GM12891 (cell line): ENCODE data around the gene STEAP3. TPM values are rescaled to one million over a fixed set of nuclear protein-coding genes. Genes with fewer than 3 reads are reported as not detected.

ENCODE experiments used
- DNase-seq: peaks from one replicate; pipeline ENCODE4 v3.0.0; 2011; ENCODE audit warnings: low spot score; ENCODE audit not compliant: insufficient read length
- FAIRE-seq: peaks from 2 replicates; lab custom pipeline; 2011; peaks lifted over from hg19 to GRCh38; lab: Jason Lieb, UNC
- PAX5 ChIP-seq: IDR thresholded peaks from 2 replicates; pipeline ENCODE4 v1.6.1; 2011; ENCODE audit warnings: low read length, moderate library complexity, mild to moderate bottlenecking; ENCODE audit not compliant: insufficient read depth, severe bottlenecking
- POLR2A ChIP-seq: IDR thresholded peaks from 2 replicates; pipeline ENCODE4 v1.6.1; 2011; ENCODE audit warnings: low read depth, low read length, control low read depth
- POLR2AphosphoS5 ChIP-seq: IDR thresholded peaks from 2 replicates; pipeline ENCODE4 v1.6.1; 2011; ENCODE audit warnings: low read depth, low read length, control low read depth
- POU2F2 ChIP-seq: IDR thresholded peaks from 2 replicates; pipeline ENCODE4 v1.6.1; 2011; ENCODE audit warnings: low read depth, mild to moderate bottlenecking, control low read depth, low read length, moderate library complexity
- SPI1 ChIP-seq: IDR thresholded peaks from 2 replicates; pipeline ENCODE4 v1.6.1; 2011; ENCODE audit warnings: low read depth, low read length, control low read depth
- TAF1 ChIP-seq: IDR thresholded peaks from 2 replicates; pipeline ENCODE4 v1.6.1; 2011; ENCODE audit warnings: low read depth, low read length, control low read depth
- polyA plus RNA-seq: library from polyadenylated mRNA; unstranded; fragments of >200 nt; gene quantifications from one replicate; pipeline ENCODE4 v1.2.1, GENCODE V29; 2012; ENCODE audit warnings: low read depth, missing spikeins, inconsistent platforms; ENCODE audit not compliant: missing spikeins

STEAP3 gene, protein sequence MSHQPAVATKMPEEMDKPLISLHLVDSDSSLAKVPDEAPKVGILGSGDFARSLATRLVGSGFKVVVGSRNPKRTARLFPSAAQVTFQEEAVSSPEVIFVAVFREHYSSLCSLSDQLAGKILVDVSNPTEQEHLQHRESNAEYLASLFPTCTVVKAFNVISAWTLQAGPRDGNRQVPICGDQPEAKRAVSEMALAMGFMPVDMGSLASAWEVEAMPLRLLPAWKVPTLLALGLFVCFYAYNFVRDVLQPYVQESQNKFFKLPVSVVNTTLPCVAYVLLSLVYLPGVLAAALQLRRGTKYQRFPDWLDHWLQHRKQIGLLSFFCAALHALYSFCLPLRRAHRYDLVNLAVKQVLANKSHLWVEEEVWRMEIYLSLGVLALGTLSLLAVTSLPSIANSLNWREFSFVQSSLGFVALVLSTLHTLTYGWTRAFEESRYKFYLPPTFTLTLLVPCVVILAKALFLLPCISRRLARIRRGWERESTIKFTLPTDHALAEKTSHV
- polyA plus RNA-seq = 4.4 TPM

DNA sequence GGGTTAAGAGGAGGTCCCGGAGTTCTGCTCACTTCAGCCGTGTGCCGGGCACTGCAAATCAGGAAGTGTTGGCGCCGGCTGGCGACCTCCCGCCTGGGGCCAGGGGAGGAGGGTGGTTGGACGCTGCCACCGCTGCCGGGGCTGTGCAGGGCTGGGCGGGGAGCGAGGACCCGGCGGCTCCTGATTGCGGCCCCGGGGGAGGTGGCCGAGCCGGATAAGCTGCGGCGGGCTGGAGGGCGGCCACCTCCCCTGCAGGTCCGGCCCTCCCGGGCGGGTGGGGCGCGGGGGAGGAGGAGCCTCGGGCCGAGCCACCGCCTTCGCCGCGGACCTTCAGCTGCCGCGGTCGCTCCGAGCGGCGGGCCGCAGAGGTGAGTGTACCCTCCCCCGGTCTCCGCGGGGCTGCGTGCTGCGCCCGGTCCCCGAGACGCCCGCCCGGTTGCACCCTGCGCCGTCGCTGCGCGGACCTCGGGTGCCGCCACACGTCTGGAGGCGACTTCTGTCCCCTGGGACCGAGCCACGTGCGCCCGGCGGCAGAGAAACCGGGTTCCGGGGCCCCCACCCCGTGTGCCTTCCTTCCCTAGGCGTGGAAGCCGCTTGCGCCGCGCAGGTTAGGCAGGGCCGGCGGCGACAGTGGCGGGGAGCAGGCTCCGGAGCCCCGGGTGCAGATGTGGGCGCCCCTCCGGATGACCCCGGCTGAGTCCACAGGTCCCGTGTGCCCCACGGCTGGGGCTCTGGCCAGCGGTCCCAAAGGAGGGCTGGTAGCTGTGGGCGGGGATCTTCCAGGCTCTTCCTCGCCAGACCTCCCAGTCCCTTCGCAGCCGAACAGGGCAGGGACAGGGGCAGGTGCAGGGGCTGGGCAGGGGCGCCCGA lies at the start of gene STEAP3:
Gene STEAP3 (plus strand): TSS at position 314 of the 870 bp plus-strand sequence. CDS start 7,179 bp downstream, outside the sequence.
- peak; percentile 84 for FAIRE-seq
- peak; percentile 89 for DNase-seq
- TF ChIP-seq PAX5 (no peak), SPI1 (no peak)

DNA sequence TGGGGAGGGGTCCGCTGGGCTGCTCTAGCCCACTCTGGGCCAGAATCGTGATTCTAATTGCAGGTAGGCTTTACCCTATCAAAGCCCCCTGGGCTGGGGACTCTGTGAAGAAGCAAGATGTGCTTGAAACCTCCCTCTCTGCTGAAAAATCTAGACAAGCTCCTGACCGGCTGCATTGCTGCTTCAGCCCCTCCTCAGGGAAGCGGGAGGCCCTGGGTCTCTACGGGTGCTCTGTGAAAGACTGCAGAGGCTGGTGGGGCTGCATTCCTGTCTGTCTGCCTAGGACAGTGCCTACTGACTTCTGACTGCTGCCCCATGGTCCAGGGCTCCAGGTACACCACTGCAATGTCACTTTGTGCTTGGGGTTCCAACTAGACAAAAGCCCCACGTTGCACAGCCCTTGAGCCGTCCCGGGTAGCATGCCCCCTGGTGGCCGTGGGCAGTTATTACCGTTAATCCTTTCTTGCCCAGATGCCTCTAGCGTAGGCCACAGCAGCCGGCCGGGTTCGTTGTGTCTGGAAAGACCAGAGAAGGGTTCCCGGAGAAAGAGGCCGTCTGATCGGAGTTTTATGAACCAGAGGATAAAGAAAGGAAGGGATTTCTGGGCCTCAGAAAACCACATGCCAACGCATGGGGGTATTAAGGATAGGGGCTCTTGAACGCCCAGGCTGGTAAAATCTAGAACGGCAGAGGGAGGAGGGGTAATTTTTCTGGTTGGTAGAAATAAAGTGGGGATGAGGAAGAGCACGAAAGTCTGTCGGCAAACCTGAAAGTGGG lies 49.2 kb upstream of the STEAP3 start:
- FAIRE-seq = peak; percentile 73
- TF ChIP-seq TAF1 = no peak
- TF ChIP-seq SPI1 = no peak
- TF ChIP-seq POU2F2 = no peak
- TF ChIP-seq PAX5 = no peak
- no peak for TF ChIP-seq POLR2AphosphoS5
- TF ChIP-seq POLR2A = no peak
- DNase-seq = peak; percentile 66

DNA sequence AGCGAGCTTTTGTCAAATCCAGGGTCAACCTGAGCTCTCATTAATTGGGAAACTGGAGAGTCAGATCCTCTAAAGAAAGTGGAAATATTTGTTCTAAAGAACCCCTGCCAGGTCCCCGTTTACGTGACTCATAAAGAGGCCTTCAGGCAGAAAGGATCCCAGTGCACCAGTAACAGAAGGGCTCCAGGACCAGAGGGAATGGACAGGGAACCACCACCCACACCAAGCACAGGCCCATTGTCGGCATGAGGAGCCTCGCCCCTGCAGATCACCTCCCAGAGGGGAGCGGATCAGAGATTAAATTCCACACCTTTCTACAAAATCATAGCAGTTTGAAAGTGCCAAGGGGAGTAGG lies 48.7 kb upstream of the STEAP3 start:
- FAIRE-seq (no peak), DNase-seq (no peak)
- TF ChIP-seq POLR2A (no peak), POU2F2 (no peak), PAX5 (no peak), POLR2AphosphoS5 (no peak), TAF1 (no peak)

DNA sequence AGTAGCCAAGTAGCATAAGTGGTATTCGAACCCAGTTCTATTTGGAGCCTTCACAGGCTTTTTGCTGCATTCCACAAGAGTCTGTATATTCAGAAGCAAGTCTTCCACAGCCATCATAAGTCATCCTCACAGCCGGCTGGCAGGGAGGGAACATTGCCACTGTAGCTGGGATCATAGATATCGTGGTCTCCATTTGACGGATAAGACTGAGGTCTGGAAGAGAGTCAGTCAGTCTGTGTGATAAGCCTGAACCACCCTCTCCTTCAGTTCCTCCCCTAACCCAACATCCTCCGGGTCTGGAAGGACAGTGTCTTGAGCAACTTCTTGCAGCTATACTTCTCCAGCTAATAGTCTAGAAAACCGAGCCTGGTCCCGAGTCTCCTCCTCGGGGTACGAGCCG lies 48.1 kb upstream of the STEAP3 start:
- no peak for TF ChIP-seq POLR2A
- TF ChIP-seq SPI1 = no peak
- no peak for TF ChIP-seq TAF1
- no peak for TF ChIP-seq POLR2AphosphoS5
- TF ChIP-seq POU2F2 = no peak
- TF ChIP-seq PAX5 = no peak
- FAIRE-seq (no peak), DNase-seq (no peak)

DNA sequence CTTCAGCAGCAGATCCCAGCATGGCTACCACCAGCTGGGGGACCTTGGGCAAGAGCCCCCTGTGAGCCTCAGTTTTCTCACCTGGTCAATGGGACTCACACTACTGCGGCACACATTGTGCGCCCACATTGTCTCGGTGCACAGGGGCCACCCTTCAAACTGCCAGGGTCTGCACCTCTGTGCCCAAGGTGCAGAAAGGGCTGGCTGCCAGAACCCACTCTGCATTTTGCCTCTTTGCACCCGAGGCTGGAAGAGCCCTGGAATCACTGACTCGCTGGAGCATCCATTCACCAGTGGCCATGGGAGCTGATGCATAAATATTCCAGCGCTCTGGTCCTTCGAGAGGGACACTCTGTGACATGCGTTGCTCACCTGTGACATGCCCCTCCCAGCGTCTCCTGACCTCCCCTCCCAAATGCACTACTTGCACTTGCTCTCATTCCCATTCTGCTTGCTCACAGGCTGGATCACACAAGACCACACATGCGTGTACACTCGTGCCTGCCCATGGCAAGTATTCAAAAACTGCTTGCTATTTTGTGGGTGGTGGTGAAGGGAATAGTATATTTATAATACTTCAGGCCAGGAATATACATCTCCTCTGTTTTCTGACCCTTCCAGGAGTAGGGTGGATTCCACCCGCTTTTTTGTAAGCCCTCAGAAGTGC lies 46.3 kb upstream of the STEAP3 start:
- no peak for FAIRE-seq
- DNase-seq = no peak
- no peak for TF ChIP-seq POU2F2
- no peak for TF ChIP-seq TAF1
- TF ChIP-seq PAX5 = no peak
- TF ChIP-seq POLR2AphosphoS5 = no peak
- TF ChIP-seq POLR2A = no peak
- no peak for TF ChIP-seq SPI1

DNA sequence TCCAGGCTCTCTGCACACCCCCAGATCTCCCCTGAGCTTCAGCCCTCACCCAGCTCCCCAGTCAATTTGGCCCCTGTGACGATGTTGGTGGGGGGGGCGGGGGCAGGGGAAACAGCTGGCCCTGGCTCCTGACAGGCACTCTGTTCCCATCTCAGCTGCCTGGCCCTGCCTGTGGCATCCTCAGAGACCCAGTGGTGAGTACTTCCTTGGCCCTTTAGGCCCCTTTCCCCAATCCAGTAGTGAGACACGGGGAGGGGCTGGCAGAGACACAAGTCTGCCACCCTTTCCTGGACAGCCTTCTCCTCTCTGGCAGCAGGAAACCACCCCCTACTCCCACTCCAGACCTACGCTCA lies 45.8 kb upstream of the STEAP3 start:
- DNase-seq (no peak), FAIRE-seq (no peak)
- no peak for TF ChIP-seq SPI1
- TF ChIP-seq POLR2AphosphoS5 = no peak
- no peak for TF ChIP-seq TAF1
- no peak for TF ChIP-seq POLR2A
- no peak for TF ChIP-seq PAX5
- TF ChIP-seq POU2F2 = no peak

DNA sequence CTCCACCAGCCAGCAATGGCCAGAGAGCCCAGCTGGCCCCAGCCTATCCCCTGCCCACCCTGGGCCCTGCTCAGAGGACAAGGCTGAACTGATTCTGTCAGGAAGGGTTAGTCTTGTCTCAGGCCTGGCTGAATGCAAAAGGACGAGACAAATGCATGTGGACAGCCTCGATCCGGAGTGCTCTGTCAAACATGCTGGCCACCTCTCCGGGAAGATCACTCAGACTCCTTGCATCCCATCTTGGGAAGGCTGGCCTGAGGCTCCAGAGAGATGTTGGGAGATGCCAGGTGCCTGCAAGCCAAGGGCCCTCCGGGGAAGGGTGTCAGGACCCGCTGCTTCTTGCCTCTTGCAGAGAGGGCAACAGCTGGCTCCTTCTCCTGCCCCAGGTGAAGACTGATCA lies 44.9 kb upstream of the STEAP3 start:
- DNase-seq = no peak
- no peak for TF ChIP-seq PAX5
- no peak for TF ChIP-seq POLR2AphosphoS5
- no peak for TF ChIP-seq SPI1
- TF ChIP-seq POLR2A = no peak
- no peak for TF ChIP-seq POU2F2
- no peak for TF ChIP-seq TAF1
- FAIRE-seq = no peak

DNA sequence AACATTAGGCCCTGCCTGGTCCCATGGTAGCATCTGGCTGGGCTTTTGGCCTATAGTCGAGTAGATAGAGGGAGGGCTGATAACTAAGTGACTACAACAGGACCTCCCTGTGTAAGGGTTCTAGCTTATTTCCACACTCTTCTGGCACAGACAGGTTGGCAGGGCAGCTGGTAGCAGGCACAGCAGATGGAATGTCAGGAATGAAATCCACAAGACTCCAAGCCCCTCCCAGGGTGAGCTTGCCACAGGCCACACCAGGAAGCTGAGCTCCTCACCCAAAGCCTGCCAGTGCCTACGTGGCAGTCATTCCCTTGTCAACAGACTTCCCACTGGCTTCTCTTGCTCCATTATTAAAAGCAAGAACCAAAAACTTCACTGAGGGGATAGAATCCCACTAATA lies 44.4 kb upstream of the STEAP3 start:
- TF ChIP-seq POLR2A (no peak), TAF1 (no peak), POLR2AphosphoS5 (no peak), SPI1 (no peak), PAX5 (no peak), POU2F2 (no peak)
- FAIRE-seq (no peak), DNase-seq (no peak)
